ENCODE data around the gene KRTAP5-10. TPM values are rescaled to one million over a fixed set of nuclear protein-coding genes. Genes with fewer than 3 reads are reported as not detected.

KRTAP5-10 gene
- total RNA-seq (2021; ENCODE audit: unreplicated experiment): 0.20 TPM
- polyA plus RNA-seq (2012): 0.05 TPM in 1 of 2 replicates, not detected in the other
- Bru-seq, nascent RNA: not detected
- BruChase-seq, experiment 1, labeled RNA remaining after a 6-hour chase: percentile 16 among the genes with signal in this experiment
- percentile 24 among the genes with signal in this experiment for BruChase-seq, experiment 2, labeled RNA remaining after a 2-hour chase
- long read RNA-seq: 0 reads

DNA sequence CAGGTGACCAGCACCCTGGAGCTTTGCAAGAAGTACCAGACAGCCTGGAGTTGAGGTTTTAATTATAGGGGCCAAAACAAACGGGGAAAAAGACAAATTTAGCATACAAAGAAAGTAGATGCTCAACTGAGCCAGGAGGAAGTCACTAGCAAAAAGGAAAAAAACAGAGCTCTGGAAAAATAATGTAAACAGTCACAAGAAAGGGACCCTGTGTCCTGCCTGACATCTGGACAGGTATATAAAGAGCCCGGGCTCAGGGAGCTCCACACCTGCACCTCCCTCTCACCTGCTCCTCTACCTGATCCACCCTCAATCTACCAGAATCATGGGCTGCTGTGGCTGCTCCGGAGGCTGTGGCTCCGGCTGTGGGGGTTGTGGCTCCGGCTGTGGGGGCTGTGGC lies at the start of gene KRTAP5-10:
TSS of gene KRTAP5-10 (plus strand) at position 301 of the 400 bp plus-strand sequence. CDS start at position 326, 25 bp downstream.
- H3K27ac ChIP-seq (ENCODE audit: low read depth, low read length): no peak within 1 kb of the TSS
- intact Hi-C loops (cut with micrococcal nuclease): no loop called here
- H3K4me3 ChIP-seq (replicated peaks in 1 of 2; ENCODE audit: low read depth in 1 of 2, low read length in 2 of 2): no peak within 1 kb of the TSS
- peaks cover 16% of the 10 kb centered on the region; the same call in 1 of the 2 replicates for H3K27me3 ChIP-seq (ENCODE audit: insufficient read depth, low read length)
- ChIA-PET CTCF (no interaction called here), POLR2A (interaction anchor here (0.6 kb wide), 1 partner anchor 23 kb away, joined by 3 read pairs; no protein-coding TSS in a partner anchor), RAD21 (ENCODE audit: low non-redundant PET in 1 of 2, low total read pairs in 2 of 2, uncharacterized antibody in 2 of 2, unreplicated experiment in 2 of 2) (no interaction called here)
- no peak for ATAC-seq
- H3K9ac ChIP-seq (ENCODE audit: low read length): no peak within 1 kb of the TSS
- no peaks in the 10 kb centered on the region for H3K36me3 ChIP-seq (ENCODE audit: control insufficient read depth in 1 of 2, insufficient read depth in 2 of 2, low read length in 2 of 2)
- no TSS peak for BruUV-seq (replicated peaks)
- H3K4me2 ChIP-seq (ENCODE audit: low read length): no peak within 1 kb of the TSS
- H3K9me2 ChIP-seq (ENCODE audit: insufficient read depth): no peaks in the 10 kb centered on the region
- H3K79me2 ChIP-seq (ENCODE audit: insufficient read depth, low read length): no peaks in the 10 kb centered on the region
- H2AFZ ChIP-seq (ENCODE audit: low read depth, low read length, poor library complexity, severe bottlenecking): no peak within 1 kb of the TSS
- DNase-seq (ENCODE audit: low read depth, low spot score): no peak
- TF ChIP-seq EZH2phosphoT487 (IDR thresholded peaks at IDR 0.05; ENCODE audit: borderline replicate concordance): no peak
- no peak for TF ChIP-seq CBX3 (IDR thresholded peaks at IDR 0.05; ENCODE audit: low read depth)
- TF ChIP-seq, protein P1, sequence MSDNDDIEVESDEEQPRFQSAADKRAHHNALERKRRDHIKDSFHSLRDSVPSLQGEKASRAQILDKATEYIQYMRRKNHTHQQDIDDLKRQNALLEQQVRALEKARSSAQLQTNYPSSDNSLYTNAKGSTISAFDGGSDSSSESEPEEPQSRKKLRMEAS (IDR thresholded peaks at IDR 0.05): no peak
- no peak for TF ChIP-seq EGR1 (IDR thresholded peaks at IDR 0.05; ENCODE audit: low read depth)
- no peak for TF ChIP-seq CEBPB (IDR thresholded peaks at IDR 0.05; ENCODE audit: low read depth)
- no peak for TF ChIP-seq JUND (IDR thresholded peaks at IDR 0.05)
- TF ChIP-seq POLR2A (IDR thresholded peaks at IDR 0.05; ENCODE audit: borderline replicate concordance, extremely low read depth, insufficient read depth, insufficient read length): no peak
- no peak for TF ChIP-seq REST (IDR thresholded peaks at IDR 0.05; ENCODE audit: low read depth)
- no peak for TF ChIP-seq ELF1 (IDR thresholded peaks at IDR 0.05; ENCODE audit: borderline replicate concordance, low read depth)
- no peak for TF ChIP-seq EZH2 (IDR thresholded peaks at IDR 0.05)
- no peak for TF ChIP-seq SRF (IDR thresholded peaks at IDR 0.05; ENCODE audit: low read depth)
- no peak for TF ChIP-seq YY1 (IDR thresholded peaks at IDR 0.05; ENCODE audit: extremely low read depth, insufficient replicate concordance, low read depth, low read length)
- TF ChIP-seq, protein P2, sequence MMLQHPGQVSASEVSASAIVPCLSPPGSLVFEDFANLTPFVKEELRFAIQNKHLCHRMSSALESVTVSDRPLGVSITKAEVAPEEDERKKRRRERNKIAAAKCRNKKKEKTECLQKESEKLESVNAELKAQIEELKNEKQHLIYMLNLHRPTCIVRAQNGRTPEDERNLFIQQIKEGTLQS (IDR thresholded peaks at IDR 0.05): no peak
- no peak for TF ChIP-seq ZBTB33 (IDR thresholded peaks at IDR 0.05; ENCODE audit: extremely low read depth, insufficient replicate concordance, low read length)
- TF ChIP-seq RAD21 (IDR thresholded peaks at IDR 0.05; ENCODE audit: low read depth): no peak
- TF ChIP-seq SIN3A (IDR thresholded peaks at IDR 0.05; ENCODE audit: low read depth): no peak
- no peaks in the 10 kb centered on the region for H3K9me3 ChIP-seq (ENCODE audit: control insufficient read depth in 1 of 2, insufficient read depth in 1 of 2, low read depth in 1 of 2, low read length in 2 of 2)
- H3K4me1 ChIP-seq (ENCODE audit: control insufficient read depth in 1 of 2, insufficient read depth in 2 of 2, low read length in 2 of 2): peaks cover 0 to 16% of the 10 kb centered on the region in 2 experiments; a peak in 2 of 4 replicates
- no peaks in the 10 kb centered on the region for H4K20me1 ChIP-seq (ENCODE audit: insufficient read depth)

Data from HCT116 (cell line).